GM13977 (cell line): Measurements from ENCODE around the gene PITX3.

Experiments used
- DNase-seq: peaks from one replicate; pipeline ENCODE4 v3.0.0; 2012; ENCODE audit warnings: low spot score
- CTCF ChIP-seq: IDR thresholded peaks from 2 replicates; pipeline ENCODE4 v1.5.1; 2012; ENCODE audit warnings: mild to moderate bottlenecking, control low read depth; ENCODE audit not compliant: insufficient read depth; ENCODE audit errors: extremely low read depth, missing control alignments
- in situ Hi-C: fragments of 300-500 bp; cut with MboI; formaldehyde crosslinking; loops from one replicate; pipeline ENCODE4 v1.12.0; 2022; ENCODE audit warnings: low sequenced_read_pairs, low pct_unique_long_range_greater_than_20kb, mixed read lengths, inconsistent platforms; ENCODE audit not compliant: unreplicated experiment

Gene PITX3

GRCh38 chr10:102247734-102248133 lies 6.4 kb upstream of the PITX3 start:
- no peak for DNase-seq
- in situ Hi-C loops: loop anchor here (25.0 kb wide), 1 partner anchor 340 kb away; no protein-coding TSS in a partner anchor
- TF ChIP-seq CTCF: no peak

- no peak for DNase-seq
- TF ChIP-seq CTCF: no peak
- in situ Hi-C loops: loop anchor here (25.0 kb wide), 1 partner anchor 341 kb away; no protein-coding TSS in a partner anchor
Observed at GRCh38 chr10:102246261-102246660, 4.9 kb upstream of the PITX3 start.

GRCh38 chr10:102245932-102246251 lies 4.6 kb upstream of the PITX3 start:
- in situ Hi-C loops: loop anchor here (25.0 kb wide), 1 partner anchor 341 kb away; no protein-coding TSS in a partner anchor
- DNase-seq: no peak

GRCh38 chr10:102245082-102245931 lies 4.0 kb upstream of the PITX3 start, which contains the start of gene GBF1:
GBF1 (plus strand) TSS chr10:102245532; CDS start chr10:102258939, 13,407 bp downstream.
- in situ Hi-C loops: loop anchor here (25.0 kb wide), 1 partner anchor 342 kb away; no protein-coding TSS in a partner anchor
- DNase-seq: peak; percentile 97
- TF ChIP-seq CTCF: no peak

More at GRCh38 chr10:102245932-102246251, 4.6 kb upstream of the PITX3 start:
- no peak for TF ChIP-seq CTCF

- DNase-seq: no peak
- in situ Hi-C loops: loop anchor here (25.0 kb wide), 1 partner anchor 344 kb away; no protein-coding TSS in a partner anchor
- TF ChIP-seq CTCF: no peak
Observed at GRCh38 chr10:102243309-102243708, 2.0 kb upstream of the PITX3 start.

- in situ Hi-C loops: loop anchor here (25.0 kb wide), 1 partner anchor 345 kb away; no protein-coding TSS in a partner anchor
- DNase-seq: no peak
- no peak for TF ChIP-seq CTCF
Observed at GRCh38 chr10:102242118-102242485, 790 bp upstream of the PITX3 start.
